GM12864 (cell line): ENCODE results near the gene CD109.
A peak's percentile ranks its signal among the peaks of the same experiment; 100 is the strongest.
"Not testable (repeated sequence)": the region's sequence is repeated elsewhere in the genome, so short reads cannot be mapped to it uniquely, and the experiment has no call there.

Source experiments
- DNase-seq: peaks from one replicate; pipeline ENCODE4 v3.0.0-alpha.2; 2011; ENCODE audit warnings: low read depth
- H3K4me3 ChIP-seq: 2 replicates; pipeline ENCODE4 v1.5.1; 2011; ENCODE audit warnings: mild to moderate bottlenecking, low read depth, low read length, control low read depth
- TF ChIP-seq, protein P1 (sequence below): IDR thresholded peaks from 2 replicates; pipeline ENCODE4 v1.5.1; 2011; ENCODE audit warnings: low read depth, mild to moderate bottlenecking, moderate library complexity, low read length, control low read depth, inconsistent platforms; ENCODE audit errors: missing control alignments

The CD109 gene

DNA sequence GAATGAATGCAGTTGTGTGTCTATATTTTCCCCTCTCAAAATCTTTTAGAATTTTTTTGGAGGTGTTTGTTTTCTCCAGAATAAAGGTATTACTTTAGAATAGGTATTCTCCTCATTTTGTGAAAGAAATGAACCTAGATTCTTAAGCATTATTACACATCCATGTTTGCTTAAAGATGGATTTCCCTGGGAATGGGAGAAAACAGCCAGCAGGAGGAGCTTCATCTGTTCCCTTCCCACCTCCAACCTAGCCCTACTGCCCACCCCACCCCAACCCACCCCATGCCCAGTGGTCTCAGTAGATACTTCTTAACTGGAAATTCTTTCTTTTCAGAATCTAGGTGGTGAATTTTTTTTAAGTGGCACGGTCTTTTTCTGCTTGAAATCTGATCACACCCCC is 127.8 kb downstream of the CD109 start:
- H3K4me3 ChIP-seq, result no peak overlapping the region
- no peak for DNase-seq
- TF ChIP-seq, protein P1, sequence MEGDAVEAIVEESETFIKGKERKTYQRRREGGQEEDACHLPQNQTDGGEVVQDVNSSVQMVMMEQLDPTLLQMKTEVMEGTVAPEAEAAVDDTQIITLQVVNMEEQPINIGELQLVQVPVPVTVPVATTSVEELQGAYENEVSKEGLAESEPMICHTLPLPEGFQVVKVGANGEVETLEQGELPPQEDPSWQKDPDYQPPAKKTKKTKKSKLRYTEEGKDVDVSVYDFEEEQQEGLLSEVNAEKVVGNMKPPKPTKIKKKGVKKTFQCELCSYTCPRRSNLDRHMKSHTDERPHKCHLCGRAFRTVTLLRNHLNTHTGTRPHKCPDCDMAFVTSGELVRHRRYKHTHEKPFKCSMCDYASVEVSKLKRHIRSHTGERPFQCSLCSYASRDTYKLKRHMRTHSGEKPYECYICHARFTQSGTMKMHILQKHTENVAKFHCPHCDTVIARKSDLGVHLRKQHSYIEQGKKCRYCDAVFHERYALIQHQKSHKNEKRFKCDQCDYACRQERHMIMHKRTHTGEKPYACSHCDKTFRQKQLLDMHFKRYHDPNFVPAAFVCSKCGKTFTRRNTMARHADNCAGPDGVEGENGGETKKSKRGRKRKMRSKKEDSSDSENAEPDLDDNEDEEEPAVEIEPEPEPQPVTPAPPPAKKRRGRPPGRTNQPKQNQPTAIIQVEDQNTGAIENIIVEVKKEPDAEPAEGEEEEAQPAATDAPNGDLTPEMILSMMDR, result no peak

DNA sequence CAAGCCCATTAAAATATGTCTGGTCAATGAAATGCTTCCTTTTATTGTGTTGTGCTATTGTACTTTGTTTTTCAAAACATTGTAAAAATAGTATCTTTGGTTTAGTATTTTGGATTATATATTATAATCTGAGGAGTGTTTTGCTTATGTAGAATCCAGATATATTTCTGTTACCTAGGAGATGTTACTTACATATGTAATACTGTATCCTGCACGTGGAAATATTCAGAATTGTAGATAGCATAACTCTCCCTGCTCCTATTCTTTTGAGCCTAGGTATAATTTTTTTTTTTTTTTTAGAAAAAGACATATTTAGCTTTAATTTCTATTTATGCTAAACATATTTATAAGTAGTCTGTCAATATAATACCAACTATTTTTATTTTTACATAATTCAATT is 130.6 kb downstream of the CD109 start:
- no peak overlapping the region for H3K4me3 ChIP-seq
- DNase-seq, result no peak
- TF ChIP-seq, protein P1, result no peak

DNA sequence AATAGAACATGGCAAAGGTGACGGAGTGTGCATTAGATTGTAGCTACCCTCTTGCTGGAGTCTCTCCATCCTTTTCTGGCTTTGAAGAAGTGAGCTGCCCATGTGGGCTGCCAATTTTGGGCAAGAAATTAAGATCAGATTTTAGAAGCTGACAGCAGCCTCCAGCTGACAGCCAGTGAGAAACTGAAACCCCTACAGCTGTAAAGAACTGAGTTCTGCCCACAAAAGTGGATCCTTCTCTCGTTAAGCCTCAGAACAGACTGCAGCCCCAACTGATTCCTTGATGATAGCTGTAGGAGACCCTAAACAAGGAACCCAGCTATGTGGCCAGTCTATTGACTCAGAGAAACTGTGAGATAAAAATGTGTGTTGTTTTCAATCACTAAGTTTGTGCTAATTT is 134.1 kb downstream of the CD109 start:
- TF ChIP-seq, protein P1, result no peak
- no peak overlapping the region for H3K4me3 ChIP-seq
- DNase-seq, result no peak

DNA sequence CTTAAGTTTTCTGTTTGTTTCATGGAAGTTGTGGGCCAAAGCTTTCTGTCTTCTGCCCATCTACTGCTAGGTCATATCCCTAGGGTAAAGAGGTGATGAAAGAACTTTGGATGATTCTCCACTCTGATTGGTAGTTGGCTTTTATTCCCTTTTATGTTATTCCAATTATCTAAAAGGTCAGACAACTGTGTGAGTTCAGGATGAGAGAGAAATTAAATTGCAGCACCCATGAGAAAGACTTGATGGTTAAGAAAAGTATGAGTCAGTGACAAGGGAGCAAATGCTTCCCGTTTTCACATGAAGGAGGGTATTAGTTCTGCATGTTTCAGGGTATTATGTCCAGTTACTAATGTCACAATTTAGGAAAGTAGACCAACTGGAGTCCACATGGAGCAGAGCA is 136.3 kb downstream of the CD109 start:
- TF ChIP-seq, protein P1, result no peak
- no peak overlapping the region for H3K4me3 ChIP-seq
- no peak for DNase-seq

DNA sequence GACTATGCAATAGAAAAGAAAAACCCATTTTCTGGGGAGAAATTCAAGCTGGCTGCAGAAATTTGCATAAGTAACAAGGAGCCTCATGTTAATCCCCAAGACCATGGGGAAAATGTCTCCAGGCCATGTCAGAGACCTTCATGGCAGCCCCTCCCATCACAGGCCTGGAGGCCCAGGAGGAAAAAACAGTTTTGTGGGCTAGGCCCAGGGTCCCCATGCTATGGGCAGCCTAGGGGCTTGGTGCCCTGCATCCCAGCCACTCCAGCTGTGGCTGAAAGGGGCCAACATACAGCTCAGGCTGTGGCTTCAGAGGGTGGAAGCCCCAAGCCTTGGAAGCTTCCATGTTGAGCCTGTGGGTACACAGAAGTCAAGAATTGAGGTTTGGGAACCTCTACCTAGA is 148.7 kb downstream of the CD109 start:
- not testable (repeated sequence) for H3K4me3 ChIP-seq, DNase-seq

DNA sequence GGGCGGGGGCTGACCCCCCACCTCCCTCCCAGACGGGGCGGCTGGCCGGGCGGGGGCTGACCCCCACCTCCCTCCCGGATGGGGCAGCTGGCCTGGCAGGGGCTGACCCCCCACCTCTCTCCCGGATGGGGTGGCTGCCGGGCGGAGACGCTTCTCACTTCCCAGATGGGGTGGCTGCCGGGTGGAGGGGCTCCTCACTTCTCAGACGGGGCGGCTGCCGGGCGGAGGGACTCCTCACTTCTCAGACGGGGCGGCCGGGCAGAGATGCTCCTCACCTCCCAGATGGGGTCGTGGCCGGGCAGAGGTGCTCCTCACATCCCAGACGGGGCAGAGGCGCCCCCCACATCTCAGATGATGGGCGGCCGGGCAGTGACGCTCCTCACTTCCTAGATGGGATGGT is 155.0 kb downstream of the CD109 start:
- DNase-seq, H3K4me3 ChIP-seq: not testable (repeated sequence)

DNA sequence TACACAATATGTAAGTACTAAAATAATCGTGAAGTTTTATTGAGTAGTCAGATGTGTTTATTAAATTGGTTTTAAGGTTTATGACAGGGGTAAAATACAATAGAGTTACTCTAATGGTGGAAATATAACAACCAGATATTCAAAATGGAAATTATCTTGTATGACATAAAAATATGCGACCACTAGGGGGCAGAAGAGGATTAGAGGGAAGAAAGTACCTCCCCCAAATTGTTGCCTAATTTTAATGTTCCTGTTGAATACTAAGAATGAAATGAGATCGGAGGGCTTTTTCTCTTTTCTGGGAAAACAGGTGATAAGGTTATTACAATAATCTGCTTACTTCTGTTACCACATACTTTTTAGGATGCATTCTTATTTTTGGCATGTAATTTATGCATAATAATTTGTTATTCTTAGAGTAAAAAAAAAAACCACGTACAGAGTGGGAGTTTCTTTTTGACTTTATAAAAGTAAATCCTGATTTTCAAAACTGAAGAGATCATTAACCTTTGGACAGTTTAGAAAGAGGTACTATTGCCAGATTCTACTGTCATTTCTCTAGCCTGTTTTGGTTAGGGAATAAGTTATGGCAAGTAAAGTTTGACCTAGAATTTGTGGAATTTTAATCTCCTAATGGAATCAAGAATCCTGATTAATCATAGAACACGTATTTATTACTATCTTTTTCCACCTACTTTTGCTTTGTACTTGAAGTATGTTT is 159.2 kb downstream of the CD109 start:
- TF ChIP-seq, protein P1, result peak; percentile 55
- no peak overlapping the region for H3K4me3 ChIP-seq
- peak; percentile 7 for DNase-seq

DNA sequence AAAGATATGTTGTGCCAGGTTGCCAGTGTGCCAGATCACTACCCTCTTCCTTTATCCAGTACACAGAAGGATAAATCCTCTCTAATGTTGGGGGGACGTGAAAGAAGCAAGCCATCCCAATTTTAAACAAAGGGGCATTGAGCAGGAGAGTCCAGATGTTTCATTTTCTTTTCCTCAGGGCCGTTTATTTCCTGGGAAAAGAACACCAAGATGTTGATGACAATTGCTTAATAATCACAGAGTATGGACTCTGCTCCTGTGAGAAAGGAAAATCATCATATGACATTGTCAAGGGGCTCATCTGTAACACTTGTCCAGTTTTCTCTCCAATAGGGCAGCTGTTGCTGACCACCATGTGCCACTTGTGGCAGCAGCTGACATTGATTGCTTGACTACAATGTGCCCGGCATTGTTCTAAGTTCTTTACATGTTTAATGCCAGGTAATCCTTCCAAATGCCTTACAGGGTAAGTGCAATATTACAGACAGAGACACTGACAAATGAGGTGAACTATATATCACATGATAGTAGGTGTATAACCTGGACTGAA is 161.4 kb downstream of the CD109 start:
- TF ChIP-seq, protein P1, result no peak
- no peak overlapping the region for H3K4me3 ChIP-seq
- DNase-seq, result no peak
